Osteocyte (in vitro differentiated cells): ENCODE data around the gene KIFC1. TPM values are rescaled to one million over a fixed set of nuclear protein-coding genes. Genes with fewer than 3 reads are reported as not detected.

Experiments used
- DNase-seq: peaks from one replicate; pipeline ENCODE4 v3.0.0; 2021; ENCODE audit warnings: mixed read lengths; ENCODE audit not compliant: unreplicated experiment; ENCODE audit errors: extremely low spot score
- H3K27ac Mint-ChIP-seq: one replicate; pipeline ENCODE4 v1.8.0; 2021; ENCODE audit warnings: mild to moderate bottlenecking, mixed read lengths; ENCODE audit not compliant: unreplicated experiment
- H3K27me3 Mint-ChIP-seq: one replicate; pipeline ENCODE4 v1.8.0; 2021; ENCODE audit warnings: mixed read lengths; ENCODE audit not compliant: unreplicated experiment
- H3K36me3 Mint-ChIP-seq: one replicate; pipeline ENCODE4 v1.8.0; 2021; ENCODE audit warnings: mixed read lengths; ENCODE audit not compliant: unreplicated experiment
- H3K4me1 Mint-ChIP-seq: one replicate; pipeline ENCODE4 v1.8.0; 2021; ENCODE audit warnings: mixed read lengths; ENCODE audit not compliant: unreplicated experiment
- H3K4me3 Mint-ChIP-seq: one replicate; pipeline ENCODE4 v1.8.0; 2021; ENCODE audit warnings: mild to moderate bottlenecking, moderate library complexity, mixed read lengths; ENCODE audit not compliant: unreplicated experiment
- H3K9me3 Mint-ChIP-seq: one replicate; pipeline ENCODE4 v1.8.0; 2021; ENCODE audit warnings: mixed read lengths; ENCODE audit not compliant: unreplicated experiment
- total RNA-seq: library from RNA; stranded (reverse); gene quantifications from 2 replicates; pipeline ENCODE4 v1.2.1, GENCODE V29; 2021
- TF ChIP-seq, protein P1 (sequence below): fragments of 200-600 bp; sonication (generic); IDR thresholded peaks from 2 replicates; pipeline ENCODE4 v1.5.0; 2021; ENCODE audit warnings: antibody characterized with exemption, mild to moderate bottlenecking, moderate library complexity

The KIFC1 gene
- total RNA-seq, 1 donor from 2014 or later = 10.8 TPM

- no peaks in the 10 kb centered on the region for H3K27me3 Mint-ChIP-seq
- DNase-seq = no peak
- H3K27ac Mint-ChIP-seq = peak overlapping the region; percentile 87
- TF ChIP-seq, protein P1, sequence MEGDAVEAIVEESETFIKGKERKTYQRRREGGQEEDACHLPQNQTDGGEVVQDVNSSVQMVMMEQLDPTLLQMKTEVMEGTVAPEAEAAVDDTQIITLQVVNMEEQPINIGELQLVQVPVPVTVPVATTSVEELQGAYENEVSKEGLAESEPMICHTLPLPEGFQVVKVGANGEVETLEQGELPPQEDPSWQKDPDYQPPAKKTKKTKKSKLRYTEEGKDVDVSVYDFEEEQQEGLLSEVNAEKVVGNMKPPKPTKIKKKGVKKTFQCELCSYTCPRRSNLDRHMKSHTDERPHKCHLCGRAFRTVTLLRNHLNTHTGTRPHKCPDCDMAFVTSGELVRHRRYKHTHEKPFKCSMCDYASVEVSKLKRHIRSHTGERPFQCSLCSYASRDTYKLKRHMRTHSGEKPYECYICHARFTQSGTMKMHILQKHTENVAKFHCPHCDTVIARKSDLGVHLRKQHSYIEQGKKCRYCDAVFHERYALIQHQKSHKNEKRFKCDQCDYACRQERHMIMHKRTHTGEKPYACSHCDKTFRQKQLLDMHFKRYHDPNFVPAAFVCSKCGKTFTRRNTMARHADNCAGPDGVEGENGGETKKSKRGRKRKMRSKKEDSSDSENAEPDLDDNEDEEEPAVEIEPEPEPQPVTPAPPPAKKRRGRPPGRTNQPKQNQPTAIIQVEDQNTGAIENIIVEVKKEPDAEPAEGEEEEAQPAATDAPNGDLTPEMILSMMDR = no peak
- peaks cover 21% of the 10 kb centered on the region for H3K36me3 Mint-ChIP-seq
- peak overlapping the region; percentile 74 for H3K4me3 Mint-ChIP-seq
- H3K9me3 Mint-ChIP-seq = no peaks in the 10 kb centered on the region
- peaks cover 39% of the 10 kb centered on the region for H3K4me1 Mint-ChIP-seq
These were observed 20.0 kb downstream of the KIFC1 start for GRCh38 chr6:33411632-33412005.

DNA sequence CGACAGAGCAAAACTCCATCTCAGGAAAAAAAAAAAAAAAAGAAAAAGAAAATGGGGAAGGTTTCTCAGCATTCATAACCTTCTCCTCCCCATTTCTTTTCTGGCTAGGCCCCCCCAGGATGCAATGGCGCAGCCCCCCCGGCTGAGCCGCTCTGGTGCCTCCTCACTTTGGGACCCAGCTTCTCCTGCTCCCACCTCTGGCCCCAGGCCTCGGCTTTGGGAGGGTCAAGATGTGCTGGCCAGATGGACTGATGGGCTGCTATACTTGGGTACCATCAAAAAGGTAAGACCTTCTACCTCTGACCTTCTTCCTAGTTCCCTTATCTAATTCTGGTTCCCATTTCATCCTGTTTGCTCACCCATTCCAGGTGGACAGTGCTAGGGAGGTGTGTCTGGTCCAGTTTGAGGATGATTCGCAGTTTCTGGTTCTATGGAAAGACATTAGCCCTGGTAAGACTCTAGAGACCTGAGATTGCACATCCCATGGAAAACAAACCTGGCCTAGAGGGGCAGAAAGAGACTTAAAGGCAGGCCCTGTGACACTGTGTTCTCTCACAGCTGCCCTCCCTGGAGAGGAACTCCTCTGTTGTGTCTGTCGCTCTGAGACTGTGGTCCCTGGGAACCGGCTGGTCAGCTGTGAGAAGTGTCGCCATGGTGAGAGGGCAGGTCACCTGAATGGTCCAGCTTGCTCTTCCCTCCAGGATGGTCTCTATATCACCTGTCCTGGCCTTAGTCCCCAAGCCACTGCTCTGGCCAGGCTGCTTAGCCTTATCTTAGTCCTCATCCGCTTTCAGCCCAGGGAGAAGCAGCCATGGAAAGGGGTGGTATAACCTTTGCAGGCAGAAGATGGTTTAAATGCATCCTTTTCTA, 20.8 kb downstream of the KIFC1 start:
- TF ChIP-seq, protein P1 = no peak
- Mint-ChIP-seq H3K4me1 (peaks cover 45% of the 10 kb centered on the region), H3K27ac (peak overlapping the region; percentile 50), H3K36me3 (peaks cover 21% of the 10 kb centered on the region), H3K4me3 (peak overlapping the region; percentile 74), H3K27me3 (no peaks in the 10 kb centered on the region), H3K9me3 (no peaks in the 10 kb centered on the region)
- DNase-seq = no peak

DNA sequence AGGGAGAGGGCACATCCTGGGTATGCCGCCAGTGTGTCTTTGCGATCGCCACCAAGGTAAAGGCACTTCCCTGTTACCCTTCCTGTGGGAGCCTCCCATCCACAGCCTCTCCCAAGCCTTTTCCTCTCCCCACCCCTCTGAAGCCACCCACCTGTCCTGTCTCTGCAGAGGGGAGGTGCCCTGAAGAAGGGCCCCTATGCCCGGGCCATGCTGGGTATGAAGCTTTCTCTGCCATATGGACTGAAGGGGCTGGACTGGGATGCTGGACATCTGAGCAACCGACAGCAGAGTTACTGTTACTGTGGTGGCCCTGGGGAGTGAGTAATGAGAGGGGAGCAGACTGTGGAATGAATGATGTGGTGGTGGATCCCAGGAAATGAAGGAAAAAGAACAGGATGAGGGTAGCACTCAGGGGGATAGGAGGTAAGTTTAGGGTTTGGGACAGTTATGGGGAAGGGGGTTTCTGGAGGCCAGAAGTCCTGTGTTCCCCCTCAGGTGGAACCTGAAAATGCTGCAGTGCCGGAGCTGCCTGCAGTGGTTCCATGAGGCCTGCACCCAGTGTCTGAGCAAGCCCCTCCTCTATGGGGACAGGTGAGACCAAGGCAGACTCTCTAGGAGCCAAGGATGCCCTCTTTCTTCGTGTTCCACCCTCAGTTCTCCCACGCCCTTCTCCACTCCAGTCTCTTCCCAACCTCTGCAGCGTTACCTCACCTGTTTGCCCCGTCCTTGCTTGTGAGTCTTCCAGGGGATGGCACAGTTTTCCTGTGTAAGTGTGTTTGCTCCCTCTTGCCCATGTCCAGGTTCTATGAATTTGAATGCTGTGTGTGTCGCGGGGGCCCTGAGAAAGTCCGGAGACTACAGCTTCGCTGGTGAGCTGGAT, 21.9 kb downstream of the KIFC1 start:
- H3K27ac Mint-ChIP-seq = peak overlapping the region; percentile 45
- TF ChIP-seq, protein P1 = no peak

DNA sequence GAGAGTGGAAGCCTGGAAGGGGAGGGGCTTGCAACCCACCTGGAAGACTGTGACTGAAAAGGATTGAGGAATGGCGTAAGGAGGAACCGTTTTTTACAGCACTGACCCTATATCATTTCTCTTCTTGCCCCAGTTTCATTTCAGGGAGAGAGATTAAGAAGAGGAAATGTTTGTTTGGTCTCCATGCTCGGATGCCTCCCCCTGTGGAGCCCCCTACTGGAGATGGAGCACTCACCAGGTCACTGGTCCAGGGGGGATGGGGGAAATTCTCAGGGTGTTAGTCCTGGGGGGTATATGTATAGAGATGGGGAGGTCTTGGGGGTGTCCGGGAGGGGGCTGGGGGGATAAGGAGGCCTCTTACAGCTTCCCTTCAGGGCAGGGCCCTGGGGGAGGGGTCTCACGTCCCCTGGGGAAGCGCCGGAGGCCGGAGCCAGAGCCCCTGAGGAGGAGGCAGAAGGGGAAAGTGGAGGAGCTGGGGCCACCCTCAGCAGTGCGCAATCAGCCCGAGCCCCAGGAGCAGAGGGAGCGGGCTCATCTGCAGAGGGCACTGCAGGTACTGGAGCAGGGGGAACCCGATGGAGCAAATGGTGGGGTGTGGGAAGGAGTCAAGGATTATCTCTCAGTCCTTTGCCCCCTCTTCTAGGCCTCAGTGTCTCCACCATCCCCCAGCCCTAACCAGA, 23.1 kb downstream of the KIFC1 start:
- H3K27ac Mint-ChIP-seq = peak overlapping the region; percentile 45

More for the DNA sequence above, 21.9 kb downstream of the KIFC1 start:
- DNase-seq = no peak
- H3K27me3 Mint-ChIP-seq = no peaks in the 10 kb centered on the region
- H3K4me3 Mint-ChIP-seq = no peak overlapping the region
- no peaks in the 10 kb centered on the region for H3K9me3 Mint-ChIP-seq
- peaks cover 21% of the 10 kb centered on the region for H3K36me3 Mint-ChIP-seq
- H3K4me1 Mint-ChIP-seq = peaks cover 49% of the 10 kb centered on the region

More for the DNA sequence above, 23.1 kb downstream of the KIFC1 start:
- H3K4me1 Mint-ChIP-seq = peaks cover 60% of the 10 kb centered on the region
- peak overlapping the region; percentile 30 for H3K4me3 Mint-ChIP-seq
- no peaks in the 10 kb centered on the region for H3K27me3 Mint-ChIP-seq
- TF ChIP-seq, protein P1 = peak; percentile 43
- no peaks in the 10 kb centered on the region for H3K9me3 Mint-ChIP-seq
- no peak for DNase-seq
- peaks cover 21% of the 10 kb centered on the region for H3K36me3 Mint-ChIP-seq
